GM06990 (cell line): Measurements from ENCODE around the gene SLC10A7.
A peak's percentile ranks its signal among the peaks of the same experiment; 100 is the strongest.

Experiments
- DNase-seq: peaks from one replicate; pipeline ENCODE4 v3.0.0-alpha.2; 2011; ENCODE audit not compliant: insufficient read length; ENCODE audit errors: extremely low read depth
- H3K27me3 ChIP-seq: replicated peaks from 2 replicates; pipeline ENCODE4 v1.6.0; 2011; ENCODE audit warnings: low read length; ENCODE audit not compliant: control insufficient read depth, insufficient read depth
- H3K36me3 ChIP-seq: 2 replicates; pipeline ENCODE4 v1.5.1; 2011; ENCODE audit warnings: low read length; ENCODE audit not compliant: control insufficient read depth, insufficient read depth
- H3K4me3 ChIP-seq: replicated peaks from 2 replicates; pipeline ENCODE4 v1.5.1; 2011; ENCODE audit warnings: low read depth, mild to moderate bottlenecking, control low read depth, low read length
- CTCF ChIP-seq: IDR thresholded peaks from 2 replicates; pipeline ENCODE4 v1.5.1; 2011; ENCODE audit warnings: low read length, control low read depth, mild to moderate bottlenecking, inconsistent platforms; ENCODE audit not compliant: insufficient read depth, poor library complexity, severe bottlenecking

SLC10A7 gene

DNA sequence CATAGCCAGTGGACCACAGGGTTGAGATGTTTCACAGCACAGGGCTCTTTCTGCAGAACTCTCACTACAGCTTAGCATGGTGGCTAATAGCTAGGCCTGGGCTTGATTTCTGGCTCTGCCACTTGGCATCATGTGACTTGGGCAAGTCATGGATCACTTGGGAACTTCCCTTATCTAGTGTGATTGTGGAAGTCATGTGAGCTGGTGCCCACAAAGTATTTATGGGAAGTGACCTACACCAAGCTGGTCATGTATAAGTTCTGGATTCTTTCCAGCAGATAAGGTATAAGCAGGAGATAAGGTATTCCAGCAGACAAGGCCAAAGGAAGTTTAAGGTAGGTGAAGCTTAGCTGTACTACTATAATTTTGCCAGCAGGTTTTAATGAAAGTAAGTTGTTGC is 246.4 kb downstream of the SLC10A7 start:
- Histone ChIP-seq H3K27me3 (no peaks in the 10 kb centered on the region), H3K4me3 (no peak overlapping the region; the same call in 1 of the 2 replicates), H3K36me3 (no peaks in the 10 kb centered on the region)
- DNase-seq: no peak
- no peak for TF ChIP-seq CTCF

GRCh38 chr4:146274774-146275173 is 247.0 kb downstream of the SLC10A7 start:
- no peak for TF ChIP-seq CTCF
- Histone ChIP-seq H3K27me3 (no peaks in the 10 kb centered on the region), H3K4me3 (peak overlapping the region; percentile 18; the same call in 1 of the 2 replicates), H3K36me3 (no peaks in the 10 kb centered on the region)
- no peak for DNase-seq

- Histone ChIP-seq H3K27me3 (no peaks in the 10 kb centered on the region), H3K36me3 (no peaks in the 10 kb centered on the region), H3K4me3 (peak overlapping the region; percentile 22; the same call in 1 of the 2 replicates)
- no peak for TF ChIP-seq CTCF
- DNase-seq: peak; percentile 80
Observed at GRCh38 chr4:146273204-146273901, 248.4 kb downstream of the SLC10A7 start.

GRCh38 chr4:146271466-146271865 is 250.3 kb downstream of the SLC10A7 start:
- Histone ChIP-seq H3K27me3 (no peaks in the 10 kb centered on the region), H3K36me3 (no peaks in the 10 kb centered on the region), H3K4me3 (no peak overlapping the region)
- DNase-seq: peak; percentile 17
- no peak for TF ChIP-seq CTCF

DNA sequence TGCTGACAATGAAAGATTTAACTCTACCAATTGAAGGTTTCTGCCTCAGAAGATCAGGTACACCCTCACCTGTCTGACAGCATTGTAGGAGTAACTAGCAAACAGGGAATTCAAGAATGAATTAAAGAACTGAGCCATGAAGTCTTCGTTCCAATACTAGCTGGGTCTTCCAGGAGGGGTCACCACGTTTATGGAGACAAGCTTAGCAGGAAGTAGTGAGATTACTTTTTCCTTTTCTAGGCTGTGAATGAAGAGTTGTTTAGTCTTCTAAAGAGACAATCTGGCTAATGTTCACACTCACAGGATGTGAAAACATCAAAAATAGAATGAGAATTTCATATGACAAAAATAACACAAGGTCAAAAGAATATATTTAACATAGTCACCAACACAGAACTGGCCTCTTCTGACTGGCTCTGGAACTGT is 252.5 kb downstream of the SLC10A7 start:
- H3K36me3 ChIP-seq: no peaks in the 10 kb centered on the region
- H3K27me3 ChIP-seq: no peaks in the 10 kb centered on the region
- peak; percentile 40 for DNase-seq
- TF ChIP-seq CTCF: no peak
- peak overlapping the region; percentile 24; the same call in 1 of the 2 replicates for H3K4me3 ChIP-seq

GRCh38 chr4:146267826-146268225 is 253.9 kb downstream of the SLC10A7 start:
- no peak for DNase-seq
- Histone ChIP-seq H3K4me3 (no peak overlapping the region), H3K27me3 (no peaks in the 10 kb centered on the region), H3K36me3 (no peaks in the 10 kb centered on the region)
- no peak for TF ChIP-seq CTCF
